ENCODE measurements around the gene MLF2. TPM values are rescaled to one million over a fixed set of nuclear protein-coding genes. Genes with fewer than 3 reads are reported as not detected.

The MLF2 gene
- total RNA-seq, 4 donors from 2014 or later = 79.4 to 170 (median 108) TPM

DNA sequence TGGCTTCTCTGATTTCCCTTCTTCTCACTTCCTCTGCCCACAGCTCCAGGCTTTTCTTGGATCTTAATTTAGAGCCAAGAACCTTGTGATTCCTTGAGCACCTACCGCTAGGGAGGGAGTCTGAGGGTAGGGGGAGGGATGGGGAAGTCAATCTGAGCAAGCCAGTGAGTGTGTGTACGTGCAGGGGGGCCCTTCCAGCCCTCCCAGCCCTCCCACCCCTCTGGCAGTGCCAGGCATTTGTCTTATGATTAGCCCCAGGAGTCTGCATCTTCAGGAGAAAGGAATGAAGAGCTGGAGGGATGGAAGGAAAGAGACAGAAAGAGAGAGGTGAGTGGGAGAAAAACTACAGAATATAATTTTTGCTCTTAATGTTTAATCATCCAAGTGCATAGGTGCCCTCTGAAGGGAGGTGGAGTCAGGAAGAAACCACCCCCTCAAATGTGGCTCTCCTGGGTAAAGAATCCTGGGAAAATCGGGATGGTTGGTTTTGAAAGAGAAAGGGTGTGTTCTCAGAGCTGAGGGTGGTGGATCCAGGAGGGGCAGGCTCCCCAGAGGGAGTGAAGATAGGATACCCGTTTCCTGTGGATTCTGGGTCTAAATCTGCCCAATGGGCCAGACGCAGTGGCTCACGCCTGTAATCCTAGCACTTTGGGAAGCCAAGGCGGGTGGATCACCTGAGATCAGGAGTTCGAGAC is 54.4 kb downstream of the MLF2 start:
- TF ChIP-seq, protein P1, sequence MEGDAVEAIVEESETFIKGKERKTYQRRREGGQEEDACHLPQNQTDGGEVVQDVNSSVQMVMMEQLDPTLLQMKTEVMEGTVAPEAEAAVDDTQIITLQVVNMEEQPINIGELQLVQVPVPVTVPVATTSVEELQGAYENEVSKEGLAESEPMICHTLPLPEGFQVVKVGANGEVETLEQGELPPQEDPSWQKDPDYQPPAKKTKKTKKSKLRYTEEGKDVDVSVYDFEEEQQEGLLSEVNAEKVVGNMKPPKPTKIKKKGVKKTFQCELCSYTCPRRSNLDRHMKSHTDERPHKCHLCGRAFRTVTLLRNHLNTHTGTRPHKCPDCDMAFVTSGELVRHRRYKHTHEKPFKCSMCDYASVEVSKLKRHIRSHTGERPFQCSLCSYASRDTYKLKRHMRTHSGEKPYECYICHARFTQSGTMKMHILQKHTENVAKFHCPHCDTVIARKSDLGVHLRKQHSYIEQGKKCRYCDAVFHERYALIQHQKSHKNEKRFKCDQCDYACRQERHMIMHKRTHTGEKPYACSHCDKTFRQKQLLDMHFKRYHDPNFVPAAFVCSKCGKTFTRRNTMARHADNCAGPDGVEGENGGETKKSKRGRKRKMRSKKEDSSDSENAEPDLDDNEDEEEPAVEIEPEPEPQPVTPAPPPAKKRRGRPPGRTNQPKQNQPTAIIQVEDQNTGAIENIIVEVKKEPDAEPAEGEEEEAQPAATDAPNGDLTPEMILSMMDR (IDR thresholded peaks at IDR 0.05; ENCODE audit: low read depth) = no peak

Small RNA genes within 50 kb of the gene (small RNA-seq; reads per million reads assigned to genes)
- gene RNU6-781P = not detected

Other genes with a start within 250 kb of the MLF2 start
- gene GAPDH, start 218.6 kb downstream of the MLF2 start, total RNA-seq = 1,000 to 10,000 TPM in 2 of 4 donors, 100 to 1,000 TPM in 2; 850 to 1,788 (median 1,222) TPM
- gene IFFO1, start 197.1 kb downstream of the MLF2 start, total RNA-seq = 10 to 100 TPM in 3 of 4 donors, 1 to 10 TPM in 1; 8.8 to 33.3 (median 27.9) TPM
- gene NOP2, start 184.8 kb downstream of the MLF2 start, total RNA-seq = 10 to 100 TPM; 15.1 to 47.8 (median 23.7) TPM
- 100 to 1,000 TPM; 130 to 216 (median 158) TPM for gene CHD4, start 145.8 kb downstream of the MLF2 start, total RNA-seq
- gene LPAR5, start 117.2 kb downstream of the MLF2 start, total RNA-seq = 1 to 10 TPM in 3 of 4 donors, under 1 TPM in 1; 0.82 to 4.0 (median 2.3) TPM
- 1 to 10 TPM in 3 of 4 donors, not detected in 1; 2.4 to 4.9 (median 2.4) TPM for gene ACRBP, start 105.7 kb downstream of the MLF2 start, total RNA-seq
- gene ING4, start 90.0 kb downstream of the MLF2 start, total RNA-seq = 10 to 100 TPM; 13.4 to 52.9 (median 41.4) TPM
- 10 to 100 TPM; 21.8 to 34.9 (median 25.4) TPM for gene ZNF384, start 63.8 kb downstream of the MLF2 start, total RNA-seq
- gene PIANP, start 52.3 kb downstream of the MLF2 start, total RNA-seq = not detected
- 10 to 100 TPM; 39.0 to 55.6 (median 45.4) TPM for gene COPS7A, start 29.1 kb downstream of the MLF2 start, total RNA-seq
- 100 to 1,000 TPM in 1 of 4 donors, 10 to 100 TPM in 3; 60.3 to 118 (median 92.0) TPM for gene PTMS, start 13.2 kb upstream of the MLF2 start, total RNA-seq
- 1 to 10 TPM in 1 of 4 donors, under 1 TPM in 1, not detected in 2; 0.44 to 1.4 TPM for gene LAG3, start 19.4 kb upstream of the MLF2 start, total RNA-seq
- 10 to 100 TPM; 16.4 to 65.4 (median 29.6) TPM for gene CD4, start 36.4 kb upstream of the MLF2 start, total RNA-seq
- gene GPR162, start 68.7 kb upstream of the MLF2 start, total RNA-seq = 1 to 10 TPM in 3 of 4 donors, under 1 TPM in 1; 0.66 to 3.1 (median 2.1) TPM
- gene P3H3, start 75.3 kb upstream of the MLF2 start, total RNA-seq = 10 to 100 TPM in 1 of 4 donors, 1 to 10 TPM in 3; 5.6 to 11.3 (median 6.8) TPM
- under 1 TPM in 2 of 4 donors, not detected in 2; 0.38 to 0.88 TPM for gene GNB3, start 87.8 kb upstream of the MLF2 start, total RNA-seq
- gene CDCA3, start 98.1 kb upstream of the MLF2 start, total RNA-seq = 1 to 10 TPM in 2 of 4 donors, under 1 TPM in 1, not detected in 1; 0.38 to 2.6 (median 1.9) TPM
- gene USP5, start 99.0 kb upstream of the MLF2 start, total RNA-seq = 10 to 100 TPM; 22.3 to 46.7 (median 34.4) TPM
- 100 to 1,000 TPM; 207 to 328 (median 256) TPM for gene TPI1, start 114.4 kb upstream of the MLF2 start, total RNA-seq
- 1 to 10 TPM; 4.1 to 6.4 (median 5.7) TPM for gene SPSB2, start 120.2 kb upstream of the MLF2 start, total RNA-seq
- 1 to 10 TPM; 3.9 to 7.9 (median 6.2) TPM for gene LRRC23, start 151.7 kb upstream of the MLF2 start, total RNA-seq
- gene ENO2, start 161.4 kb upstream of the MLF2 start, total RNA-seq = 1 to 10 TPM; 3.4 to 6.2 (median 5.6) TPM
- gene ATN1, start 174.8 kb upstream of the MLF2 start, total RNA-seq = 100 to 1,000 TPM in 1 of 4 donors, 10 to 100 TPM in 3; 41.3 to 136 (median 71.6) TPM
- gene RNU7-1, start 190.7 kb upstream of the MLF2 start, total RNA-seq = not detected
- 100 to 1,000 TPM; 233 to 359 (median 280) TPM for gene C12orf57, start 190.9 kb upstream of the MLF2 start, total RNA-seq
- gene PTPN6, start 198.2 kb upstream of the MLF2 start, total RNA-seq = 10 to 100 TPM in 3 of 4 donors, 1 to 10 TPM in 1; 9.6 to 78.0 (median 29.7) TPM
- gene PHB2, start 217.5 kb upstream of the MLF2 start, total RNA-seq = 100 to 1,000 TPM; 129 to 165 (median 147) TPM
- gene EMG1, start 217.8 kb upstream of the MLF2 start, total RNA-seq = 10 to 100 TPM; 19.2 to 30.2 (median 26.8) TPM